ENCODE measurements around the gene DLGAP1.
"Not testable (repeated sequence)": the region's sequence is repeated elsewhere in the genome, so short reads cannot be mapped to it uniquely, and the experiment has no call there.

DNA sequence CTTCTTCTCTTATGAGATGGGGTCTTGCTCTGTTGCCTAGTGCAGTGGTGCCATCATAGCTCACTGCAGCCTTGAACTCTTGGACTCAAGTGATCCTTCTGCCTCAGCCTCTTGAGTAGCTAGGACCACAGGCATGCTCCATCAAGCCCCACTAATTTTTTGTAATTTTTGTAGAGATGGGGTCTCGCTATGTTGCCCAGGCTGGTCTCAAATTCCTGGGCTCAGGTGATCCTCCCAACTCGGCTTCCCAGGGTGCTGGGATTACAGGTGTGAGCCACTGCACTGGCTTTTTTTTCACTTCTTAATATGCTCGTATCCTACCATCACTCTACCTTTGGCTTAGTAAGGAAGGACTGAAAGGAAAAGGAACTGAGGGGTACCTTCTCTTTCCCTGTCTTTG, 983.0 kb downstream of the DLGAP1 start:
- TF ChIP-seq, protein P1, sequence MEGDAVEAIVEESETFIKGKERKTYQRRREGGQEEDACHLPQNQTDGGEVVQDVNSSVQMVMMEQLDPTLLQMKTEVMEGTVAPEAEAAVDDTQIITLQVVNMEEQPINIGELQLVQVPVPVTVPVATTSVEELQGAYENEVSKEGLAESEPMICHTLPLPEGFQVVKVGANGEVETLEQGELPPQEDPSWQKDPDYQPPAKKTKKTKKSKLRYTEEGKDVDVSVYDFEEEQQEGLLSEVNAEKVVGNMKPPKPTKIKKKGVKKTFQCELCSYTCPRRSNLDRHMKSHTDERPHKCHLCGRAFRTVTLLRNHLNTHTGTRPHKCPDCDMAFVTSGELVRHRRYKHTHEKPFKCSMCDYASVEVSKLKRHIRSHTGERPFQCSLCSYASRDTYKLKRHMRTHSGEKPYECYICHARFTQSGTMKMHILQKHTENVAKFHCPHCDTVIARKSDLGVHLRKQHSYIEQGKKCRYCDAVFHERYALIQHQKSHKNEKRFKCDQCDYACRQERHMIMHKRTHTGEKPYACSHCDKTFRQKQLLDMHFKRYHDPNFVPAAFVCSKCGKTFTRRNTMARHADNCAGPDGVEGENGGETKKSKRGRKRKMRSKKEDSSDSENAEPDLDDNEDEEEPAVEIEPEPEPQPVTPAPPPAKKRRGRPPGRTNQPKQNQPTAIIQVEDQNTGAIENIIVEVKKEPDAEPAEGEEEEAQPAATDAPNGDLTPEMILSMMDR (IDR thresholded peaks at IDR 0.05 in 2 of 3, conservative IDR thresholded peaks at IDR 0.05 in 1 of 3; ENCODE audit: control insufficient read depth in 2 of 3, extremely low read depth in 1 of 3, insufficient read depth in 1 of 3, low read depth in 3 of 3, low read length in 3 of 3): not testable (repeated sequence)
- TF ChIP-seq, protein P2, sequence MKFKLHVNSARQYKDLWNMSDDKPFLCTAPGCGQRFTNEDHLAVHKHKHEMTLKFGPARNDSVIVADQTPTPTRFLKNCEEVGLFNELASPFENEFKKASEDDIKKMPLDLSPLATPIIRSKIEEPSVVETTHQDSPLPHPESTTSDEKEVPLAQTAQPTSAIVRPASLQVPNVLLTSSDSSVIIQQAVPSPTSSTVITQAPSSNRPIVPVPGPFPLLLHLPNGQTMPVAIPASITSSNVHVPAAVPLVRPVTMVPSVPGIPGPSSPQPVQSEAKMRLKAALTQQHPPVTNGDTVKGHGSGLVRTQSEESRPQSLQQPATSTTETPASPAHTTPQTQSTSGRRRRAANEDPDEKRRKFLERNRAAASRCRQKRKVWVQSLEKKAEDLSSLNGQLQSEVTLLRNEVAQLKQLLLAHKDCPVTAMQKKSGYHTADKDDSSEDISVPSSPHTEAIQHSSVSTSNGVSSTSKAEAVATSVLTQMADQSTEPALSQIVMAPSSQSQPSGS (IDR thresholded peaks at IDR 0.05; ENCODE audit: low read length): not testable (repeated sequence)
- not testable (repeated sequence) for TF ChIP-seq EP300 (IDR thresholded peaks at IDR 0.05; ENCODE audit: borderline replicate concordance in 1 of 2, control insufficient read depth in 1 of 2, low read depth in 2 of 2, low read length in 2 of 2); GABPA (IDR thresholded peaks at IDR 0.05; ENCODE audit: low read depth); ZNF207 (IDR thresholded peaks at IDR 0.05; ENCODE audit: borderline replicate concordance); ASH2L (IDR thresholded peaks at IDR 0.05; ENCODE audit: borderline replicate concordance, low read depth)
- TF ChIP-seq, protein P3, sequence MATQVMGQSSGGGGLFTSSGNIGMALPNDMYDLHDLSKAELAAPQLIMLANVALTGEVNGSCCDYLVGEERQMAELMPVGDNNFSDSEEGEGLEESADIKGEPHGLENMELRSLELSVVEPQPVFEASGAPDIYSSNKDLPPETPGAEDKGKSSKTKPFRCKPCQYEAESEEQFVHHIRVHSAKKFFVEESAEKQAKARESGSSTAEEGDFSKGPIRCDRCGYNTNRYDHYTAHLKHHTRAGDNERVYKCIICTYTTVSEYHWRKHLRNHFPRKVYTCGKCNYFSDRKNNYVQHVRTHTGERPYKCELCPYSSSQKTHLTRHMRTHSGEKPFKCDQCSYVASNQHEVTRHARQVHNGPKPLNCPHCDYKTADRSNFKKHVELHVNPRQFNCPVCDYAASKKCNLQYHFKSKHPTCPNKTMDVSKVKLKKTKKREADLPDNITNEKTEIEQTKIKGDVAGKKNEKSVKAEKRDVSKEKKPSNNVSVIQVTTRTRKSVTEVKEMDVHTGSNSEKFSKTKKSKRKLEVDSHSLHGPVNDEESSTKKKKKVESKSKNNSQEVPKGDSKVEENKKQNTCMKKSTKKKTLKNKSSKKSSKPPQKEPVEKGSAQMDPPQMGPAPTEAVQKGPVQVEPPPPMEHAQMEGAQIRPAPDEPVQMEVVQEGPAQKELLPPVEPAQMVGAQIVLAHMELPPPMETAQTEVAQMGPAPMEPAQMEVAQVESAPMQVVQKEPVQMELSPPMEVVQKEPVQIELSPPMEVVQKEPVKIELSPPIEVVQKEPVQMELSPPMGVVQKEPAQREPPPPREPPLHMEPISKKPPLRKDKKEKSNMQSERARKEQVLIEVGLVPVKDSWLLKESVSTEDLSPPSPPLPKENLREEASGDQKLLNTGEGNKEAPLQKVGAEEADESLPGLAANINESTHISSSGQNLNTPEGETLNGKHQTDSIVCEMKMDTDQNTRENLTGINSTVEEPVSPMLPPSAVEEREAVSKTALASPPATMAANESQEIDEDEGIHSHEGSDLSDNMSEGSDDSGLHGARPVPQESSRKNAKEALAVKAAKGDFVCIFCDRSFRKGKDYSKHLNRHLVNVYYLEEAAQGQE (IDR thresholded peaks at IDR 0.05; ENCODE audit: low read depth, low read length): not testable (repeated sequence)
